GM18511 (cell line): ENCODE measurements around the gene PSME3.

ENCODE experiments used
- ATAC-seq: cut with Tn5 transposase; IDR thresholded peaks from one replicate; pipeline ENCODE4 v1.9.1; 2021; ENCODE audit warnings: mild to moderate bottlenecking, moderate library complexity; ENCODE audit not compliant: unreplicated experiment

PSME3 gene

GRCh38 chr17:42832934-42833766, at the start of gene PSME3:
PSME3 (plus strand) TSS chr17:42833397; CDS start chr17:42833632, 235 bp downstream.
- ATAC-seq: peak; percentile 92

- ATAC-seq: no peak
Measured at GRCh38 chr17:42783791-42784138, 49.4 kb upstream of the PSME3 start.

GRCh38 chr17:42784409-42784808, 48.8 kb upstream of the PSME3 start:
- ATAC-seq: no peak

- ATAC-seq: no peak
Measured at GRCh38 chr17:42784811-42785592, 48.2 kb upstream of the PSME3 start.

GRCh38 chr17:42787266-42787665, 45.9 kb upstream of the PSME3 start:
- no peak for ATAC-seq

GRCh38 chr17:42791948-42792347, 41.2 kb upstream of the PSME3 start:
- no peak for ATAC-seq

- ATAC-seq: no peak
Measured at GRCh38 chr17:42792545-42792944, 40.7 kb upstream of the PSME3 start.

GRCh38 chr17:42795061-42795460, 38.1 kb upstream of the PSME3 start:
- no peak for ATAC-seq

GRCh38 chr17:42795465-42795864, 37.7 kb upstream of the PSME3 start:
- no peak for ATAC-seq

GRCh38 chr17:42796066-42796758, 37.0 kb upstream of the PSME3 start:
- ATAC-seq: no peak

- ATAC-seq: no peak
Measured at GRCh38 chr17:42797067-42798007, 35.9 kb upstream of the PSME3 start.

GRCh38 chr17:42798011-42798382, 35.2 kb upstream of the PSME3 start:
- no peak for ATAC-seq

- ATAC-seq: peak; percentile 81
Measured at GRCh38 chr17:42798383-42799380, 34.5 kb upstream of the PSME3 start, which contains the start of the genes CNTD1 and COA3. CNTD1 (plus strand) TSS chr17:42798861; CDS start chr17:42799068, 207 bp downstream. COA3 (minus strand) TSS chr17:42798704; CDS start chr17:42798681, 23 bp downstream.

GRCh38 chr17:42803074-42803883, 29.9 kb upstream of the PSME3 start:
- ATAC-seq: no peak

GRCh38 chr17:42804918-42805367, 28.3 kb upstream of the PSME3 start:
- ATAC-seq: no peak

GRCh38 chr17:42806249-42806648, 26.9 kb upstream of the PSME3 start:
- ATAC-seq: no peak

GRCh38 chr17:42809250-42809649, 23.9 kb upstream of the PSME3 start:
- no peak for ATAC-seq
